Muscle of back (tissue), 13 donors: ENCODE measurements around the gene PRMT1. TPM values are rescaled to one million over a fixed set of nuclear protein-coding genes. Genes with fewer than 3 reads are reported as not detected.
"Not testable (repeated sequence)": the region's sequence is repeated elsewhere in the genome, so short reads cannot be mapped to it uniquely, and the experiment has no call there.

ENCODE experiments used
- DNase-seq, 3 donors: peaks; one replicate each; pipeline versions ENCODE4 v3.0.0 to v3.0.0-alpha.2; 2013
- long read RNA-seq, 9 donors: transcript quantifications; one replicate each; lab custom pipeline, GENCODE V29; 2026
- polyA plus RNA-seq, 10 donors: library from polyadenylated mRNA; unstranded; fragments of 120-200 nt; gene quantifications; one replicate each; pipeline ENCODE4 v1.2.1, GENCODE V29; 2013; ENCODE audit not compliant: insufficient read length in 10 of 10

Gene PRMT1
- polyA plus RNA-seq, result 100 to 1,000 TPM; 169 to 194 (median 184) TPM
- long read RNA-seq, donor 1, transcript PRMT1-201 (10 exons, 1,393 nt), result major isoform, 74 of 108 reads
- long read RNA-seq, donor 1, transcript PRMT1-202 (11 exons, 1,327 nt), result minor isoform, 9 of 108 reads
- long read RNA-seq, donor 1, transcript PRMT1-209 (2 exons, 968 nt), result minor isoform, 6 of 108 reads
- long read RNA-seq, donor 1, partial matches to known transcripts, result 17 of 108 reads
- long read RNA-seq, donor 1, other reads (novel, unspliced or antisense), result 0 of 108 reads
- long read RNA-seq, donor 2, transcript PRMT1-202 (11 exons, 1,327 nt), result minor isoform, 5 of 72 reads
- long read RNA-seq, donor 2, transcript PRMT1-201 (10 exons, 1,393 nt), result major isoform, 50 of 72 reads
- long read RNA-seq, donor 2, partial matches to known transcripts, result 14 of 72 reads
- long read RNA-seq, donor 2, other reads (novel, unspliced or antisense), result 0 of 72 reads
- long read RNA-seq, donor 3, result 0 reads
- long read RNA-seq, donor 4, transcript PRMT1-201 (10 exons, 1,393 nt), result major isoform, 54 of 74 reads
- long read RNA-seq, donor 4, partial matches to known transcripts, result 14 of 74 reads
- long read RNA-seq, donor 4, other reads (novel, unspliced or antisense), result 0 of 74 reads
- long read RNA-seq, donor 5, transcript PRMT1-201 (10 exons, 1,393 nt), result major isoform, 86 of 115 reads
- long read RNA-seq, donor 5, transcript PRMT1-202 (11 exons, 1,327 nt), result minor isoform, 6 of 115 reads
- long read RNA-seq, donor 5, partial matches to known transcripts, result 18 of 115 reads
- long read RNA-seq, donor 5, other reads (novel, unspliced or antisense), result 0 of 115 reads
- long read RNA-seq, donor 6, transcript PRMT1-201 (10 exons, 1,393 nt), result major isoform, 75 of 102 reads
- long read RNA-seq, donor 6, partial matches to known transcripts, result 15 of 102 reads
- long read RNA-seq, donor 6, other reads (novel, unspliced or antisense), result 6 of 102 reads
- long read RNA-seq, donor 7, transcript PRMT1-202 (11 exons, 1,327 nt), result minor isoform, 9 of 72 reads
- long read RNA-seq, donor 7, transcript PRMT1-201 (10 exons, 1,393 nt), result major isoform, 48 of 72 reads
- long read RNA-seq, donor 7, partial matches to known transcripts, result 8 of 72 reads
- long read RNA-seq, donor 7, other reads (novel, unspliced or antisense), result 0 of 72 reads
- long read RNA-seq, donor 8, transcript PRMT1-201 (10 exons, 1,393 nt), result major isoform, 36 of 89 reads
- long read RNA-seq, donor 8, partial matches to known transcripts, result 45 of 89 reads
- long read RNA-seq, donor 8, other reads (novel, unspliced or antisense), result 0 of 89 reads
- long read RNA-seq, donor 9, partial matches to known transcripts, result 0 of 4 reads
- long read RNA-seq, donor 9, other reads (novel, unspliced or antisense), result 0 of 4 reads

DNA sequence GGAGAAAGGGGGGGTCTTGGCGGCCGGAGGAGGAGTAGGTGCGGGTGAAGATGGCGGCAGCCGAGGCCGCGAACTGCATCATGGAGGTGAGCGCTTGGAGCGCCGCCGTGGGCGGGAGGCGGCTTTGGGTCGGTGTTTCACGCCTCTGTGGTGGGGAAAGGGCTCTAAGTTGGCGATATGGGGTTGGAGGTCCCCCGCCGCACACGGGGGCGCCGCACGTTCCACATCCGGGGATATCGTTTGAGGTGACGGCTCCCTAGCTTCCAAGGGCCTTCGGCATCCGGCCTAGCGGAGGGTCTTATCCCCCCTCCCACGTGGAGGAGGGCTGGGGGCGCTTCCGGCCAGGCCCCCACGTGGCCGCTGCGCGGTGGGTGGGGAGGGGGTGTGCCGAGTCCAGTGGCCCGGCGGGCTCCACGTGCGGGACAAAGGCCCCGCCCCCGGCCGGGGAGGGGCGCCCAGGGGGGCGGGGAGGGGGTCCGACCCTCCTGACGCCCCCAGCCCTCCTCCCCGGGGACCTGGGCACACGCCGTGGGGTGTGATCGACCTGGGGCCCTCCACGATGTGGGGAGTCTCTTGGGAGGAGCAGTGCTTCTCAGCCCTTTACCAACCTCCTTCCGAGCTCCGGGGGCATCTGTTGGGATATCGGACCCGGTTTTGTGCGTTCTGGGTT, at the start of gene PRMT1:
PRMT1 (plus strand) TSS at position 41 of the 670 bp plus-strand sequence; CDS start at position 51, 10 bp downstream.
- DNase-seq, result peak in 1 of 3 donors; percentile 73

DNA sequence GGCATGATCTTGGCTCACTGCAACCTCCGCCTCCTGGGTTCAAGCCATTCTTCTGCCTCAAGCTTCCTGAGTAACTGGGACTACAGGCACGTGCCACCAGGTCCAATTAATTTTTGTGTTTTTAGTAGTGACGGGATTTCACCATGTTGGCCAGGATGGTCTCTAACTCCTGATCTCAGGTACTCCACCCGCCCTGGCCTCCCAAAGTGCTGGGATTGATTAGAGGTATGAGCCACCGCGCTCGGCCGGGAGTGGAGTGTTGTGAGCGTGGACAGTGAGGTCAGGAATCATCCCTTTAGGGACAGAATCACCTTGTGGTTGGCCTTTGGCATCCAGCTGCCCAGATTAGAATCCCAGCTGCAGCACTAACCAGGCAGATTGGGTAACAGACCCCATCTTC, 47.4 kb upstream of the PRMT1 start:
- DNase-seq, result no peak

DNA sequence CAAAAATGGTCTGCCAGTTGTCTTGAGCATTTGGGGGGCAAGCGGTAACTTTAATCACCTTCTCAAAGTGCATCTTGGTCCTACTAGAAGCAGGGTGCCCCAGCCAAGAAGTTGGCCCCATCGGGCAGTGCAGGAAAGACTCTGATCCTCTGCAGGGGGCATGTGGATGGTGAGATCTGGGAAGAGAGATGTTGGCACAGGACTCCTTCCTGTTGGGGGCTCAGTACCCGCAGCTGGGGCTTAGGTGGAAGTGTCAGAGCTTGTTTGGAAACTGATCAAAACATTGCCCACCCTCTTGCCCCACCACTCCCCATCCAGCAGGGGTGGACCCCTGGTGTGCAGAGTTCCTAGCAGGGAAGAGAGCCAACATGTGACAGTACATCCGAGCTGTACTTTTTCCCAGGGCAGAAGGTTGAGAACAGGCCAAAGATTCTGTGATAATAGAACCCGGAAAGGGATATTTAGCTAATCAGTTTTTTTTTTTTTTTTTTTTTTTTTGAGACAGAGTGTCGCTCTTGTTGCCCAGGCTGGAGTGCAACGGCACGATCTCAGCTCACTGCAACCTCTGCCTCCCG, 46.0 kb upstream of the PRMT1 start:
- peak in 1 of 3 donors; percentile 23 for DNase-seq

DNA sequence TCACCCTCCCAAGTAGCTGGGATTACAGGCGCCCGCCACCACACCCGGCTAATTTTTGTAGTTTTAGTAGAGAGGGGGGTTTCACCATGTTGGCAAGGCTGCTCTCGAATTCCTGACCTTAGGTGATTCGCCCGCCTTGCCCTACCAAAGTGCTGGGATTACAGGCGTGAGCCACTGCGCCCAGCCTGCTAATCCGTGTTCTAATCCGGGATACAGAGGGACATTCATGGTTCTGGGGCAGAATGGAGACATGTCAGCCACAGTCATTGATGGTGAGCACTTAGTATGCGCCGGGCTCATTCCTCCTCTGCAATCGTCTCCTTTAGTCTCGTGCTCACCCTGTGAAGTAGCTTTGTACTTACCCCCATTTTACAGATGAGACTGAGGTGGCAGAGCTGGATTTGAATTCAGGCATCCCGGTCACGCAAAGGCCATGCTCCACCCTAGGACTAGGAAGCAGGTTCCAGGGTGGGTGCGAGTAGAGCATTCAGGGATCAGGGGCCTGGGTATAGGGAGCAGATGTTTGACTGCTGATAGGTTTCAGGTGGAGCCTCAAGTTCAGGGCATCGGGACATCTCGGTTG, 45.4 kb upstream of the PRMT1 start:
- DNase-seq, result no peak

DNA sequence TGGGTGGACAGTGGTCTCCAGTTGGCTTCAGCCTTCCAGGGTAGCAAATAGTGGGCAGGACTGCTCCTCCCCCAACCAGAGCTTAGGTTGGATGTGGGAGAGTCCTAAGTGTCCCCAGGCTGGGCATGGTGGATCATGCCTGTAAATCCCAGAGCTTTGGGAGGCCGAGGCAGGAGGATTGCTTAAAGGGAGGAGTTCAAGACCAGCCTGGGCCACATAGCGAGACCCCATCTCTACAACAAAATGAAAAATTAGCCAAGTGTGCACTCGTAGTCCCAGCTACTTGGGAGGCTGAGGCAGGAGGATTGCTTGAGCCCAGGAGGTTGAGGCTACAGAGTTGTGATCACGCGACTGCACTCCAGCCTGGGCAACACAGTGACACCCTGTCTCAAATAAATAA, 44.5 kb upstream of the PRMT1 start:
- no peak for DNase-seq

DNA sequence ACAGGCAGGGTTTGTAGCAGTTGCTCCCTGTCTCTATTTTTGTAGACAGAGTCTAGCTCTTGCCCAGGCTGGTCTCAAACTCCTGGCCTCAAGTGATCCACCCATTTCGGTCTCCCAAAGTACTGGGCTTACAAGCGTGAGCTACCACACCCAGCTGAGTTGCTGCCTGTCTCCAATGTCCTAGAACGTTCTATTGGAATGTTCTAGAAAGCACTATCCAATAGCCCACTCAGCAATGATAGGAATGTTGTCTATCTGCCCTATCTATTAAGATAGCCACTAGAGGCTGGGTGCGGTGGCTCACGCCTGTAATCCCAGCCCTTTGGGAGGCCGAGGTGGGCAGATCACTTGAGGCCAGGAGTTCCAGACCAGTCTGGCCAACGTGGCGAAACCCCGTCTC, 43.8 kb upstream of the PRMT1 start:
- not testable (repeated sequence) for DNase-seq

DNA sequence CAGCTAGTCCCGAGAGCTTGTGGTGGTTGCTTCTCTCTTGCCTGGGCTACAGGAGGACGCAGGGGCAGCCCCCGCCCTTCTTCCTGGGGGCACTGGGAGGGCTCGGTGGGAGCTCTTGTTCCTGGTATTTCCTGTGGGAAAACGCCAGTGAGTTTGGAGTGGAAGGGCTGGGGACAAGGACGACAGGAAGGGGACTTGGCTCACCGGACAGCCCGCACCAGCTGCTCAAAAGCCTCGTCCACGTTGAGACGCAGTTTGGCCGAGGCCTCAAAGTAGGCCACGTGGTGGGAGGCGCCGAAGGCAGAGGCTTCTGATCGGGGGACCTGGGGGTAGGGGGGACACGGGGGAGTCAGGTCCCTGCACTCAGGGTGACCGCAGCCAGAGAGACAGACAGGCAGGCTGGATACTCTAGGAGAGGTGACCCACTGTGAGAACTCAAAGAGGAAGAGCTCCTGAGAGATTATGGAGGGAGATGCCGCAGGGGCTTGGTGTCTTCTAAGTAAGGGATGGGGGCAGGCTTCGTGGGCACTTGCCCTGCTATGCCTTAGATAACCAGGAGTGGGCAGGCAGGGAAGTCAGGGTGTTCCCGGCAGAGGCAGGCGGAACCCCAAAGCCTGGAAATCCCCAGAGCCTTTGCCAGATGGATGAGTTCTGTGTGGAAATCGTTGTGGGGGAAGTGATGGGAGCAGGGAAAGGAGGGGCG, 41.4 kb upstream of the PRMT1 start:
- peak in 1 of 3 donors; percentile 36 for DNase-seq

DNA sequence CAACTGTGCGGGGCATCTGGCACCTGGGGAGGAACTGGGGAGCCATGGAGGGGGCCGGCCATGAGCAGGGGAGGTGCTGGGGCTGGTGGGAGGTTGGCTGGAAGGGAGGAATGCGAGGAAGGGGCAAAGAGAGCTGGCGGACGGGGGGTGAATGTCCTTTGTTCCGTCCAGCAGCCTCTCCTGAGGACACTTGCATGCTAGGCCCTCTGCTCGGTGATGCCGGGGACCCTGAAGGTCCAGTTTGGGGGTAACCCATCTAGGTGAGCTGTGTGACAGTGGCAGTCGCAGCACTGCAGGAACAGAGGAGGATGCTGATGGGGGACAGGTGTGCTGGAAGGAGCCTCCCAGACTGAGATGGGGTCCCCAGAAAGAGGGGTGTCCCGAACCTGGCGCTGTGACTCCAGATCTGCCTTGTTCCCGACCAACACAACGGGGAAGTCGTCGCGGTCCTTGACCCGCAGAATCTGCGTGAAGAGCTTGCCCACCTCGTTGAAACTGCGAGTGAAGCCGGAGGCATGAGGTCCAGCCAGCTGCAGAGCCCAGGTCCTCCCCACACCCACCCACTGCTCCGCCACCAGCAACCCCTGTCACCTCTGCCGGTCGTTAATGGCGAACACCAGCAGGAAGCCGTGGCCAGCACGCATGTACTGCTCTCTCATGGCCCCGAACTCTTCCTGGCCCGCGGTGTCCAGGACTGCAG, 40.7 kb upstream of the PRMT1 start:
- no peak for DNase-seq

DNA sequence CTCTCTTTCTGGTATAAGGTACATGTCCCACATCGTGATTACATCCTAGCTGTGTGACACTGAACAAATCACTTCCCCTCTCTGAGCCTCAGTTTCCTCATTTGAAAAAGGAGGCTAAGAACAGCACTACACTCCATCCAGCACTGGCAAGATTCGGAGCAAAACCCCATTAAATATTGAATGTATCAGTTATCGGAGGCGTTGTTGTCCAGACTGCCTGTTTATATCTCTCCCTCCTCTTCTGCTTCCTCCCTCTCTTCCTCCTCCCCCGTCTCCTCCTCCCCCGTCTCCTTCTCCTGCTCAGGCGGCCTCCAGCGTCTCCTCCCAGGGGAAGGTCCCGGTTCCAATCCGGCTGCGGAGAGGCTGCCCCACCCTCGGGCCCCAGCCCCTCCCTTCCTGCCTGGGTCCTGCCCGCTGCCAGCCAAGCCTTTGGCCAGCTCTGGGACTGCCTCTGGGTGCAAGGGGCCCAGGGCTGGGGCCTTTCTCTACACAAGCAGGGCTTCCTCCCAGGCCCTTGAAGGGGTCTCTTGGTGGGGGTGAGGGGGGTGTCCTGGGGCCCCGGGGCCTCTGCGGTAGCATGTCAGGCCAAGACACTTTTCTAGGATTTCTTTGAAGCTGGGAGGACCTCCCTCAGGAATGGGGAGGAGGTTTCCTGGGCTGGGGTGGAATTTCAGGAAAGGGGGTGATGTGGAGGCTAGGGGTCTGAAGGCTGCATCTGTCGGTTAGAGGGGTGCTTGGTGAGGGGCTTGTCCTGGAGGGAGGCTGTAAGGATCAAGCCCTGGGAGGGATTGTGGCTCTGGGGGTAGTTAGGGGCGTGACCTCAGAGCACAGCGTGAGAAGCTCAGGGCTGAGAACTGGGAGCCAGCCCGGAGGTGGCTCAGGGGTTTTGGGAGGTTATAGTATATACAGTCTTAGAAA, 39.0 kb upstream of the PRMT1 start:
- DNase-seq, result peak; percentile 51 to 80 (median 58)

DNA sequence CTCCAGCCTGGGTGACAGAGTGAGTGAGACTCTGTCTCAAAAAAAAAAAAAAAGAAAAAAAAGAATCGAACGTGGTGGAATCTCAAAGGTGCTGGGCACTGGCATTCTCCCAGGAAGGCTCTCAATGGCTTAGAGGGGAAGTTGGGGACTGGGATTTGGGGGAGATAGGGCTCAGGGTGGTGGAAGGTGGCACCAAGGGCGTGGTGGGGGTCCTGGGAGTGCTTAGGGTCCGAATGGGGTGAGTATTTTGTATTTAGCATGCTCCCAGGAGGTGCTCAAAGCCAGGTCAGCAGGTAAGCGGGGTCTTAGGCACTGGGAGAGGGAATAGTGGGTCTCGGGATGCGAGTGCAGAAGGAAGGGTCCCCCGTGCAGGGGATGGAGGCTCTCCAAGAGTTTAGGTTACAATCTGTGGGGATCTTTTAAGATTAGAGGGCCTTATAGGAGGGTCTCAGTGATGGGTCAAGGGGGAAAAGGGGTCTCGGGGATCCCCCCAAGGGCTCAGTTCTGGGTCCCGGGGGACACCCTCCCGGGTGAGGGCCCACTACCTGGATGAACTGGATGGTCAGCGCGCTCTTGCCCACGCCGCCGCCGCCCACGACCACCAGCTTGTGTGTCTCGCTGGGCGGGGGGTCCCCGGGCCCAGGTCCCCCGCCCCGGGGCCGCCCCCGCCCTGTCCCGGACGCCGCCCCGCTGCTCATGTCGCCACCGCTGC, 37.5 kb upstream of the PRMT1 start:
- DNase-seq, result peak in 1 of 3 donors; percentile 65

DNA sequence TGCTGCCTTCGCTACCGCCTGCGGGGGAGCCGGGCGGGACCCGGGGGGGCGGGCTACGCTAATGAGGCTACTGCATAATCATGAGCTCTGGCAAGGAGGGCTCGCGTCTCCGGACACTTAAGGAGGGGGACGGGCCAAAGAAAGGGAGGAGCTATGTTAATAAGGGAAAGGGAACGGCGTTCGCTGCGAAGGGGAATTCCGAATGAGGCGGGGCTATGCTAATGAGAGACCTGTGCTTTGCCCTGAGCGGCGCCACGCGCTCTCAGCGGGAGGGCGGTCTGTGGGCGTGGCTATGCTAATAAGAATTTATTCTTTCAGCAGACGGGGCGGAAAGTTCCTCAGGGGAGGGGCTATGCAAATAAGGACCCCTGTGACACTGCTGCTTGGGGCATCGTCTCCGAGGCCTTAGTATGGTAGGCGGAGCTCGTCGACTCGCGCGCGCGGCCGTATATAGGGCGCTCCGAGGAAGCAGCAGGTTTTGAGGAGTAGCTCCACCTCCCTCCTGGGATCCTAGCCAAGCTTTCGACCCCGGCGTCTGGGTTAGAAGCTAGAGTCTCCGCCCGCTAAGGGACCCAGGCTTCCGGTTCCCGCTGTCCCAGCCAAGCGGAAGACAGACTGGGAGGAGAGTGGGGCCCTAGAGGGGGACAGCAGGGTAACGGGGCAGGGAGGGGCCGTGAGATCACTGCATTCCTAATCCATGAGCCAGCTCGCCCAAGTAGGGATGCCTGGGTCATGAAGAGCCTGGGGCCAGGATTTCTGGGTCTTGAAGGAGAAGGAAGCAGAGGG, 36.8 kb upstream of the PRMT1 start, which contains the start of gene RRAS:
RRAS (minus strand) TSS at position 31 of the 786 bp plus-strand sequence. CDS start 45 bp downstream, outside the sequence.
- peak; percentile 100 for DNase-seq

DNA sequence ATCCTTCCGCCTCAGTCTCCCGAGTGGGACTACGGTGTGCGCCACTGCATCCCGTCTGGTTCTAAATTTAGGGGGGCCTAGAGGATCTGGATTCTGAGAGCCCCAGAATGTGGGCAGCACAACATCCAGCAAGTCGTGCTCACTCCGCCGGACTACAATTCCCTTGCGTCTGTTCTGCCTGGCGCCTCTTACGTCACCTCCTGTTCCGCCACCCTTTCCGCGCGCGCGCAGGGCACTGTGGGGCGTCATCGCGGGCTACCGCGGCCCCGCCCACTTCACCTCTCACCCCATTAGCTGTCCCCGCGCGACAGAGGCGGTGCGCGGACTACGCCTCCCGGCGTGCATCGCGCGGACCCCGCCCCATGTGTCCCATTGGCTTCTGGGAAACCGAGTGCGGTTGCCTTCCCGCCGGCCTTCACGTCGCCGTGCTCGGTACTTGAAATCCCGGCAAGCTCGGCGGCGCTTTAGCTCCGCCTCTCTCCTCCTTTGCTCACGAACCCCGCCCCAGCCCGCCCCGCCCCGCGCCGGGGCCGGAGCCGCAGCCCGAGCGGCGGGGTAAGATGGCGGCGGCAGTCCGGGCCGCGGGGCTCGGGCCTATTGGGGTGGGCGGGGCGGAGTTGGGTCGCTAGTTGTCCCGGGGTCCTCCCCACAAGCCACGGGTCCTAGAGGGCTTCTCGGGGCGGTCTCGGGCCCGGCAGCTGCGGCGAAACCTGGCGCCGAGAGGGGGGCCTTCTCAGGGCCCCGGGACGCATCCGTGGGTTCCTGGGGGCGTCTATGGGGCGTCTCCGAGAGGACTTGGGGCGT, 35.2 kb upstream of the PRMT1 start, which contains the start of gene SCAF1:
SCAF1 (plus strand) TSS at position 522 of the 804 bp plus-strand sequence. CDS start 2,818 bp downstream, outside the sequence.
- DNase-seq, result peak; percentile 99 to 100 (median 100)

DNA sequence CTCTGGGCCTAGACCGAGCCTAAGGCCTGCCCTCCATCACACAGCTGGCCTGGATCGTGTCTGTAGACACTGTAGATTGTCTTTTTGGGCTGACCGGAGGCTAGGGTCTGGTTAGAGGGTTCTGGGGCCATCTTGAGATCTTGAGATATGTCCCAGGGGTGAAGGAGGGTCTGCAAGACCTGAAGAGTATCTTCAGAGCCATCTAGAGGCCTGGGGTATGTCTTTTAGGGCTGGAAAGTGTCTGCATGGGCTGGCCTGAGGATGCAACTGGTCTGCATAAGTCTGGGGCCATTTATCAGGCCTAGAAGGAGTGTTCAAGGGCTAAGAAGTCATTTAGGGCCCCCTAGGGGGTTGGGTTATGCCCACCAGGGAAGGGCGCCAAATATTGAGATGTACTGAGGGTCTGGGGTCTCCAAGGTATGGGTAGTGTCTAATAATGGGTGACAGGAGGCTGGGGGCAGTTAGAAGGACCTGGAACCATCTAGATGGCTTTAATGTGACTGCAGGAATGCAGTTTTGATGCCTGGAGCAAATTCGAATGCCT, 34.5 kb upstream of the PRMT1 start:
- no peak for DNase-seq

DNA sequence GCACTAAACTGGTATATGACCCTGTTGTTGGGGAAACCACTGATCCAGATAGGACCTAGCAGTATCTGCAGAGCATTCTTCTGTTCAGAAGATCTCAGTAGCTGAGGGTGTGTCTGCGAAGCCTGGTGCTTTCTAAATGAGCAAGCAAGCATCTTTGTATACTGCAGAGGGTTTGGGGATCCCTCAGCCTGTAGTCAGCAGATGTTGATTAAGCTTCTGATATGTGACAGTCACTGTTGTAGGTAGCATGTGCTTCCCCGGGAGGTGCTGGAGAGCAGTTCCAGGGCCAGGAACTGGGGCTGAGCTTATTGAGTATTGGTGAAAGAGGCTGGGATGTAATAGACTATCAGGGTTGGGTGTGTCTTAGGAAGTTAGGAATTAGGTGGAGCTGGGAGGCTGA, 33.6 kb upstream of the PRMT1 start:
- no peak for DNase-seq

DNA sequence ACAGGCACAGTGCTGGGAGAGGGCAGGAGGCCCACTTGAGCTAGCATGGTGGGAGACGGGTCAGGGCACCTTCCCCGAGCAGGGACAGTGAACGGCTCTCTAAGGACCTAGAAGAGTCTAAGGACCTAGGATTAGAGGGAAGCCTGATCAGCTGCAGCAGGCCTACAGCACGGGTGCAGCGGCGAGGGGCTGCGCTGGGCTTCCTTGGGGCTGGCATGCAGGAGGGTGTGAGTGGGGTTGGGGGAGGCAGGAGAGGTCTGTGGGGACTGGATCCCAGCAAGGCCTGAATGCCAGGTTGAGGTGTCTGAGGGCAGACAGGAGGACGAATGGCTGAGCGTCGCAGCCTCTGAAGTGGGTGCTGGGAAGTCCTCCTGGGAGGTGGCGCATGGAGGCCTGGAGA, 31.5 kb upstream of the PRMT1 start:
- no peak for DNase-seq
